ENCODE measurements around the gene TRPM2. TPM values are rescaled to one million over a fixed set of nuclear protein-coding genes. Genes with fewer than 3 reads are reported as not detected.

The TRPM2 gene
- total RNA-seq, 1 experiment from 2014 or later, result 28.1 TPM

GRCh38 chr21:44450402-44450801 lies 97.0 kb downstream of the TRPM2 start (continued):
- TF ChIP-seq, protein P1, sequence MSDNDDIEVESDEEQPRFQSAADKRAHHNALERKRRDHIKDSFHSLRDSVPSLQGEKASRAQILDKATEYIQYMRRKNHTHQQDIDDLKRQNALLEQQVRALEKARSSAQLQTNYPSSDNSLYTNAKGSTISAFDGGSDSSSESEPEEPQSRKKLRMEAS (IDR thresholded peaks at IDR 0.05), result no peak
- no peak for TF ChIP-seq YY1 (IDR thresholded peaks at IDR 0.05; ENCODE audit: extremely low read depth, insufficient replicate concordance, low read depth, low read length)

GRCh38 chr21:44450999-44451398 lies 97.6 kb downstream of the TRPM2 start:
- H4K20me1 ChIP-seq (ENCODE audit: insufficient read depth), result no peaks in the 10 kb centered on the region
- intact Hi-C loops (cut with micrococcal nuclease), result no loop called here
- no peaks in the 10 kb centered on the region for H3K9me3 ChIP-seq (ENCODE audit: control insufficient read depth in 1 of 2, insufficient read depth in 1 of 2, low read depth in 1 of 2, low read length in 2 of 2)
- ChIA-PET CTCF (no interaction called here), POLR2A (no interaction called here), RAD21 (ENCODE audit: low non-redundant PET in 1 of 2, low total read pairs in 2 of 2, uncharacterized antibody in 2 of 2, unreplicated experiment in 2 of 2) (no interaction called here)
- no peak overlapping the region for H3K4me2 ChIP-seq (ENCODE audit: low read length)
- no peak overlapping the region for H3K27ac ChIP-seq (ENCODE audit: low read depth, low read length)
- H2AFZ ChIP-seq (ENCODE audit: low read depth, low read length, poor library complexity, severe bottlenecking), result no peak overlapping the region
- no peaks in the 10 kb centered on the region for H3K36me3 ChIP-seq (ENCODE audit: control insufficient read depth in 1 of 2, insufficient read depth in 2 of 2, low read length in 2 of 2)
- no peak overlapping the region for H3K4me3 ChIP-seq (replicated peaks in 1 of 2; ENCODE audit: low read depth in 1 of 2, low read length in 2 of 2)
- H3K4me1 ChIP-seq (ENCODE audit: control insufficient read depth in 1 of 2, insufficient read depth in 2 of 2, low read length in 2 of 2), result peaks cover 2 to 5% of the 10 kb centered on the region in 2 experiments; a peak in 3 of 4 replicates
- no TSS peak for BruUV-seq (replicated peaks)
- H3K79me2 ChIP-seq (ENCODE audit: insufficient read depth, low read length), result no peaks in the 10 kb centered on the region
- TF ChIP-seq ATF3 (IDR thresholded peaks at IDR 0.05) (no peak), ZFX (IDR thresholded peaks at IDR 0.05) (no peak), RAD21 (IDR thresholded peaks at IDR 0.05; ENCODE audit: low read depth) (no peak), POLR2A (IDR thresholded peaks at IDR 0.05; ENCODE audit: borderline replicate concordance, extremely low read depth, insufficient read depth, insufficient read length) (no peak), CBX3 (IDR thresholded peaks at IDR 0.05; ENCODE audit: low read depth) (no peak), ZNF274 (IDR thresholded peaks at IDR 0.05; ENCODE audit: low read depth, low read length) (no peak), EZH2 (IDR thresholded peaks at IDR 0.05) (no peak), CEBPB (IDR thresholded peaks at IDR 0.05; ENCODE audit: low read depth) (no peak), CTCF (IDR thresholded peaks at IDR 0.05 in 2 of 3, conservative IDR thresholded peaks at IDR 0.05 in 1 of 3; ENCODE audit: borderline replicate concordance in 1 of 3, insufficient read depth in 1 of 3, low read depth in 2 of 3, low read length in 2 of 3) (no peak), TCF7L2 (IDR thresholded peaks at IDR 0.05; ENCODE audit: borderline replicate concordance, extremely low read depth, insufficient read depth, insufficient read length) (no peak), FOSL1 (IDR thresholded peaks at IDR 0.05; ENCODE audit: low read depth) (no peak), SIN3A (IDR thresholded peaks at IDR 0.05; ENCODE audit: low read depth) (no peak), JUND (IDR thresholded peaks at IDR 0.05) (no peak), ELF1 (IDR thresholded peaks at IDR 0.05; ENCODE audit: borderline replicate concordance, low read depth) (no peak)
- TF ChIP-seq, protein P2, sequence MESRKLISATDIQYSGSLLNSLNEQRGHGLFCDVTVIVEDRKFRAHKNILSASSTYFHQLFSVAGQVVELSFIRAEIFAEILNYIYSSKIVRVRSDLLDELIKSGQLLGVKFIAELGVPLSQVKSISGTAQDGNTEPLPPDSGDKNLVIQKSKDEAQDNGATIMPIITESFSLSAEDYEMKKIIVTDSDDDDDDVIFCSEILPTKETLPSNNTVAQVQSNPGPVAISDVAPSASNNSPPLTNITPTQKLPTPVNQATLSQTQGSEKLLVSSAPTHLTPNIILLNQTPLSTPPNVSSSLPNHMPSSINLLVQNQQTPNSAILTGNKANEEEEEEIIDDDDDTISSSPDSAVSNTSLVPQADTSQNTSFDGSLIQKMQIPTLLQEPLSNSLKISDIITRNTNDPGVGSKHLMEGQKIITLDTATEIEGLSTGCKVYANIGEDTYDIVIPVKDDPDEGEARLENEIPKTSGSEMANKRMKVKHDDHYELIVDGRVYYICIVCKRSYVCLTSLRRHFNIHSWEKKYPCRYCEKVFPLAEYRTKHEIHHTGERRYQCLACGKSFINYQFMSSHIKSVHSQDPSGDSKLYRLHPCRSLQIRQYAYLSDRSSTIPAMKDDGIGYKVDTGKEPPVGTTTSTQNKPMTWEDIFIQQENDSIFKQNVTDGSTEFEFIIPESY (IDR thresholded peaks at IDR 0.05; ENCODE audit: extremely low read depth, insufficient replicate concordance, low read length), result no peak
- H3K9ac ChIP-seq (ENCODE audit: low read length), result no peak overlapping the region
- no peaks in the 10 kb centered on the region for H3K9me2 ChIP-seq (ENCODE audit: insufficient read depth)
- ATAC-seq (no peak), DNase-seq (ENCODE audit: low read depth, low spot score) (no peak)
- peaks cover 26% of the 10 kb centered on the region for H3K27me3 ChIP-seq (ENCODE audit: insufficient read depth, low read length)
